ENCODE results near the gene CYB5R2. TPM values are rescaled to one million over a fixed set of nuclear protein-coding genes. Genes with fewer than 3 reads are reported as not detected.

CYB5R2 gene
- total RNA-seq, 1 donor from 2014 or later = 24.6 TPM

GRCh38 chr11:7672276-7672959 is 882 bp downstream of the CYB5R2 start:
- no peaks in the 10 kb centered on the region for H3K36me3 Mint-ChIP-seq
- Histone ChIP-seq H3K27me3 (peaks cover 10% of the 10 kb centered on the region), H4K20me1 (ENCODE audit: low read depth) (no peaks in the 10 kb centered on the region), H3K4me3 (no peak overlapping the region), H3K4me1 (peaks cover 27% of the 10 kb centered on the region), H3K9ac (no peak overlapping the region), H3K27ac (no peak overlapping the region), H3K9me3 (ENCODE audit: low read depth) (no peaks in the 10 kb centered on the region), H3K4me2 (peak overlapping the region; percentile 85), H3K79me2 (ENCODE audit: low read depth) (peaks cover 6% of the 10 kb centered on the region), H3F3A (ENCODE audit: low read depth) (peaks cover 10% of the 10 kb centered on the region), H2AFZ (replicated peaks) (no peak overlapping the region), H3K36me3 (no peaks in the 10 kb centered on the region)
- peaks cover 5% of the 10 kb centered on the region for H3K9me3 Mint-ChIP-seq
- peaks cover 16% of the 10 kb centered on the region for H3K4me1 Mint-ChIP-seq
- TF ChIP-seq EZH2 (IDR thresholded peaks at IDR 0.05) = no peak
- TF ChIP-seq CTCF (IDR thresholded peaks at IDR 0.05) = no peak
- no peak for TF ChIP-seq EZH2phosphoT487 (IDR thresholded peaks at IDR 0.05)
- no peak for DNase-seq (ENCODE audit: low spot score)
- peak overlapping the region; percentile 43 for H3K4me3 Mint-ChIP-seq
- H3K27me3 Mint-ChIP-seq (ENCODE audit: insufficient read depth, low read depth) = peaks cover 13% of the 10 kb centered on the region
- no peak overlapping the region for H3K27ac Mint-ChIP-seq

DNA sequence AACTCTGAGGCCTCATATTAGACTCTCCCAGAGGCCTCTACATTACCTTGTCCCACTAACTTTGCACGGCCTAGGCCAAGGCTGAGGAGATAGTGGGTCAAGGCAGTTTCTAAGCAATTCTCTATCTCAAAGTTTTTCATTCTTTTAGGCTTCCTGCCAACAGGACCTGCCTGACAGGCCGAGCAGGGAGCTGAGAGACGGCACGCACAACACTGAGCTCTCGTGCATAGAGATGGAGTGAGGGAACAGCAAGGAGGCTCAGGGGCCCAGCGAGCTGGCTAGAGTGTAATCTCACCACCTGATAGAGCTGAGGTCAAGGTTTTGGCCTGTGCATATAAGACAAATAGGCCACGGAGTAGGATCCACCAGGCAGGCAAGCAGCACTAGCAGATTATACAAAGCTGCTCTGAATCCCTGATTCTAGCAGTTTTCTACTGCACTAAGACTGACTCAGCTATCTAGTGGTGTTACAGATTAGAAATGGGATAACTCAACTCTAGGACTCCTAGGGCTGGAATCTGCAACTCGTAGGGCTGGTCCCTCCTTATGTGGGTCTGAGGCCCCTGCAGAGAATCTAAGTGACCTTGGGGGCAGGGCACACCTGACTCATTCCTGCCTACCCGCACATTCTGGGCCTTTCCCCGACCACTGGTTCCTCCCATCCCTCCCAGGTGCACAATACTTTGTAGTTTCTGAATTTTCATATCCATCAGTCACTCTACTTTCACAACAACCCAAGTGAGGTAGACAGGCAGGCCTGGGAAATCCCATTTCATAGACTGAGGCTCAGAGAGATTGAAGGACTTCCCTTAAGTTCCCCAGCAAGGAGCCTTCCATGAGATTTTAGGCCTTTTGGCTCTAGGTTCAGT is 1.7 kb downstream of the CYB5R2 start:
- Mint-ChIP-seq H3K27me3 (ENCODE audit: insufficient read depth, low read depth) (peaks cover 13% of the 10 kb centered on the region), H3K4me3 (no peak overlapping the region), H3K27ac (no peak overlapping the region), H3K36me3 (no peaks in the 10 kb centered on the region), H3K9me3 (peaks cover 5% of the 10 kb centered on the region), H3K4me1 (peaks cover 14% of the 10 kb centered on the region)
- Histone ChIP-seq H3K4me2 (no peak overlapping the region), H2AFZ (replicated peaks) (no peak overlapping the region), H3K36me3 (no peaks in the 10 kb centered on the region), H3K79me2 (ENCODE audit: low read depth) (peaks cover 6% of the 10 kb centered on the region), H3K27me3 (peaks cover 10% of the 10 kb centered on the region), H3K4me1 (peaks cover 34% of the 10 kb centered on the region), H3K9me3 (ENCODE audit: low read depth) (no peaks in the 10 kb centered on the region), H4K20me1 (ENCODE audit: low read depth) (no peaks in the 10 kb centered on the region), H3F3A (ENCODE audit: low read depth) (peaks cover 17% of the 10 kb centered on the region), H3K27ac (no peak overlapping the region), H3K9ac (no peak overlapping the region), H3K4me3 (no peak overlapping the region)
- no peak for DNase-seq (ENCODE audit: low spot score)
- TF ChIP-seq EZH2phosphoT487 (IDR thresholded peaks at IDR 0.05) = no peak
- TF ChIP-seq EZH2 (IDR thresholded peaks at IDR 0.05) = no peak
- no peak for TF ChIP-seq CTCF (IDR thresholded peaks at IDR 0.05)

- no peaks in the 10 kb centered on the region for H4K20me1 ChIP-seq (ENCODE audit: low read depth)
- peaks cover 6% of the 10 kb centered on the region for H3K79me2 ChIP-seq (ENCODE audit: low read depth)
- H2AFZ ChIP-seq (replicated peaks) = no peak overlapping the region
- no peaks in the 10 kb centered on the region for H3K9me3 ChIP-seq (ENCODE audit: low read depth)
- H3K27me3 ChIP-seq = peaks cover 10% of the 10 kb centered on the region
- DNase-seq (ENCODE audit: low spot score) = no peak
- H3K4me3 ChIP-seq = no peak overlapping the region
- peaks cover 14% of the 10 kb centered on the region for H3K4me1 Mint-ChIP-seq
- H3K27ac ChIP-seq = no peak overlapping the region
- no peak overlapping the region for H3K27ac Mint-ChIP-seq
- H3K9ac ChIP-seq = no peak overlapping the region
- H3K4me3 Mint-ChIP-seq = no peak overlapping the region
- H3K4me1 ChIP-seq = peaks cover 34% of the 10 kb centered on the region
- TF ChIP-seq EZH2phosphoT487 (IDR thresholded peaks at IDR 0.05) (no peak), EZH2 (IDR thresholded peaks at IDR 0.05) (no peak), CTCF (IDR thresholded peaks at IDR 0.05) (no peak)
- H3K4me2 ChIP-seq = no peak overlapping the region
- peaks cover 17% of the 10 kb centered on the region for H3F3A ChIP-seq (ENCODE audit: low read depth)
- H3K36me3 Mint-ChIP-seq = no peaks in the 10 kb centered on the region
- H3K27me3 Mint-ChIP-seq (ENCODE audit: insufficient read depth, low read depth) = peaks cover 9% of the 10 kb centered on the region
- no peaks in the 10 kb centered on the region for H3K36me3 ChIP-seq
- H3K9me3 Mint-ChIP-seq = peaks cover 5% of the 10 kb centered on the region
Measured at GRCh38 chr11:7670641-7671040, 2.7 kb downstream of the CYB5R2 start.

Data from neural progenitor cell (in vitro differentiated cells).